ENCODE data around the gene OR1A1.
"Not testable (repeated sequence)": the region's sequence is repeated elsewhere in the genome, so short reads cannot be mapped to it uniquely, and the experiment has no call there.

Gene OR1A1

GRCh38 chr17:3207367-3207766 is at the start of gene OR1A1:
Gene OR1A1 (plus strand): TSS chr17:3207667. CDS start chr17:3215621, 7,954 bp downstream.
- in situ Hi-C loops (cut with MboI; ENCODE audit: low sequenced_read_pairs): no loop called here

GRCh38 chr17:3167574-3167973 is 39.9 kb upstream of the OR1A1 start:
- in situ Hi-C loops (cut with MboI; ENCODE audit: low sequenced_read_pairs): no loop called here

GRCh38 chr17:3189961-3190360 is 17.5 kb upstream of the OR1A1 start:
- in situ Hi-C loops (cut with MboI; ENCODE audit: low sequenced_read_pairs): no loop called here

- in situ Hi-C loops (cut with MboI; ENCODE audit: low sequenced_read_pairs): no loop called here
Measured at GRCh38 chr17:3197219-3197618, 10.2 kb upstream of the OR1A1 start, which contains the start of gene OR1A2. Gene OR1A2 (plus strand): TSS chr17:3197519. CDS start chr17:3197519, 0 bp downstream.

- in situ Hi-C loops (cut with MboI; ENCODE audit: low sequenced_read_pairs): no loop called here
Measured at GRCh38 chr17:3208484-3208883, 1.0 kb downstream of the OR1A1 start.

- in situ Hi-C loops (cut with MboI; ENCODE audit: low sequenced_read_pairs): no loop called here
Measured at GRCh38 chr17:3213001-3213400, 5.5 kb downstream of the OR1A1 start.

- in situ Hi-C loops (cut with MboI; ENCODE audit: low sequenced_read_pairs): no loop called here
Measured at GRCh38 chr17:3213587-3213986, 6.1 kb downstream of the OR1A1 start.

GRCh38 chr17:3219978-3220377 is 12.5 kb downstream of the OR1A1 start:
- in situ Hi-C loops (cut with MboI; ENCODE audit: low sequenced_read_pairs): not testable (repeated sequence)

GRCh38 chr17:3221850-3222249 is 14.4 kb downstream of the OR1A1 start:
- in situ Hi-C loops (cut with MboI; ENCODE audit: low sequenced_read_pairs): no loop called here

- in situ Hi-C loops (cut with MboI; ENCODE audit: low sequenced_read_pairs): no loop called here
Measured at GRCh38 chr17:3222505-3222904, 15.0 kb downstream of the OR1A1 start.

GRCh38 chr17:3224721-3225352 is 17.4 kb downstream of the OR1A1 start:
- in situ Hi-C loops (cut with MboI; ENCODE audit: low sequenced_read_pairs): not testable (repeated sequence)

- in situ Hi-C loops (cut with MboI; ENCODE audit: low sequenced_read_pairs): not testable (repeated sequence)
Measured at GRCh38 chr17:3232300-3232699, 24.8 kb downstream of the OR1A1 start.

GRCh38 chr17:3238685-3239084 is 31.2 kb downstream of the OR1A1 start:
- in situ Hi-C loops (cut with MboI; ENCODE audit: low sequenced_read_pairs): not testable (repeated sequence)

GRCh38 chr17:3241044-3241443 is 33.6 kb downstream of the OR1A1 start:
- in situ Hi-C loops (cut with MboI; ENCODE audit: low sequenced_read_pairs): not testable (repeated sequence)

GRCh38 chr17:3244841-3245240 is 37.4 kb downstream of the OR1A1 start:
- in situ Hi-C loops (cut with MboI; ENCODE audit: low sequenced_read_pairs): not testable (repeated sequence)

- in situ Hi-C loops (cut with MboI; ENCODE audit: low sequenced_read_pairs): not testable (repeated sequence)
Measured at GRCh38 chr17:3249013-3249412, 41.5 kb downstream of the OR1A1 start.

- in situ Hi-C loops (cut with MboI; ENCODE audit: low sequenced_read_pairs): no loop called here
Measured at GRCh38 chr17:3256575-3256974, 49.1 kb downstream of the OR1A1 start.

GRCh38 chr17:3260163-3260562 is 52.7 kb downstream of the OR1A1 start:
- in situ Hi-C loops (cut with MboI; ENCODE audit: low sequenced_read_pairs): no loop called here

- in situ Hi-C loops (cut with MboI; ENCODE audit: low sequenced_read_pairs): no loop called here
Measured at GRCh38 chr17:3260600-3260999, 53.1 kb downstream of the OR1A1 start.
